ENCODE data around the gene OR14J1.

OR14J1 gene

GRCh38 chr6:29301316-29301715, at the start of gene OR14J1:
OR14J1 (plus strand) TSS chr6:29301701; CDS start chr6:29306690, 4,989 bp downstream.
- DNase-seq (ENCODE audit: insufficient read length, low spot score) (no peak), FAIRE-seq (no peak)
- TF ChIP-seq CTCF (IDR thresholded peaks at IDR 0.05; ENCODE audit: insufficient read depth, missing control alignments), result no peak

GRCh38 chr6:29251736-29252135, 49.8 kb upstream of the OR14J1 start:
- no peak for FAIRE-seq
- DNase-seq (ENCODE audit: insufficient read length, low spot score), result no peak
- TF ChIP-seq CTCF (IDR thresholded peaks at IDR 0.05; ENCODE audit: insufficient read depth, missing control alignments), result no peak

- TF ChIP-seq CTCF (IDR thresholded peaks at IDR 0.05; ENCODE audit: insufficient read depth, missing control alignments), result no peak
- no peak for DNase-seq (ENCODE audit: insufficient read length, low spot score)
- FAIRE-seq, result no peak
Measured at GRCh38 chr6:29255530-29255929, 46.0 kb upstream of the OR14J1 start.

- FAIRE-seq, result no peak
Measured at GRCh38 chr6:29259721-29260120, 41.8 kb upstream of the OR14J1 start.

GRCh38 chr6:29263001-29263400, 38.5 kb upstream of the OR14J1 start:
- TF ChIP-seq CTCF (IDR thresholded peaks at IDR 0.05; ENCODE audit: insufficient read depth, missing control alignments), result no peak
- FAIRE-seq (no peak), DNase-seq (ENCODE audit: insufficient read length, low spot score) (no peak)

More at GRCh38 chr6:29259721-29260120, 41.8 kb upstream of the OR14J1 start:
- no peak for TF ChIP-seq CTCF (IDR thresholded peaks at IDR 0.05; ENCODE audit: insufficient read depth, missing control alignments)
- DNase-seq (ENCODE audit: insufficient read length, low spot score), result no peak

GRCh38 chr6:29294499-29294914, 7.0 kb upstream of the OR14J1 start:
- no peak for FAIRE-seq
- TF ChIP-seq CTCF (IDR thresholded peaks at IDR 0.05; ENCODE audit: insufficient read depth, missing control alignments), result no peak

GRCh38 chr6:29295181-29295585, 6.3 kb upstream of the OR14J1 start:
- FAIRE-seq, result no peak
- TF ChIP-seq CTCF (IDR thresholded peaks at IDR 0.05; ENCODE audit: insufficient read depth, missing control alignments), result no peak
- no peak for DNase-seq (ENCODE audit: insufficient read length, low spot score)

More at GRCh38 chr6:29294499-29294914, 7.0 kb upstream of the OR14J1 start:
- no peak for DNase-seq (ENCODE audit: insufficient read length, low spot score)
